ENCODE data around the gene MAPRE3.
A peak's percentile ranks its signal among the peaks of the same experiment; 100 is the strongest.
"Not testable (repeated sequence)": the region's sequence is repeated elsewhere in the genome, so short reads cannot be mapped to it uniquely, and the experiment has no call there.

The MAPRE3 gene
- 3.3 to 13.9 (median 6.8) reads per million in 17 experiments for total RNA-seq

- DNase-seq = peak; percentile 80 to 92 (median 88)
Measured at GRCh38 chr2:26970244-26970927, at the start of gene MAPRE3. Gene MAPRE3 (plus strand): TSS chr2:26970637. CDS start chr2:27022219, 51,582 bp downstream.

GRCh38 chr2:26921323-26921722 is 49.1 kb upstream of the MAPRE3 start:
- no peak for DNase-seq

- peak; percentile 36 to 66 (median 60) for DNase-seq
Measured at GRCh38 chr2:26922405-26923188, 47.8 kb upstream of the MAPRE3 start.

- DNase-seq = not testable (repeated sequence)
Measured at GRCh38 chr2:26923189-26923466, 47.3 kb upstream of the MAPRE3 start.

- DNase-seq = no peak
Measured at GRCh38 chr2:26924731-26925099, 45.7 kb upstream of the MAPRE3 start.

- DNase-seq = no peak
Measured at GRCh38 chr2:26925100-26925791, 45.2 kb upstream of the MAPRE3 start.

DNA sequence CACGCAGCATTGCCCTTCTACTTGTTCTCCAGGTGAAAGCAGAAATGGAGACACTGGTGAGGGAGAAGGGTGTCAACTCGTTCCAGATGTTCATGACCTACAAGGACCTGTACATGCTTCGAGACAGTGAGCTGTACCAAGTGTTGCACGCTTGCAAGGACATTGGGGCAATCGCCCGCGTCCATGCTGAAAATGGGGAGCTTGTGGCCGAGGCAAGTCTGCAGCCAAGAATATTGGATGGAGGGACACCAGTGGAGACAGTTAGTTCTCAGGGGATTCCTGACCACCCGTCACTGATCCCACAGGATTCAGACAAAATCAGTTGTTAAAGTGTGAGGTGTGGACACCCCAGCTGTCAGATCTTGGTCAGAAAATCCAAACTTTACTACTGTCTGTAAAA is 43.2 kb upstream of the MAPRE3 start:
- no peak for DNase-seq

GRCh38 chr2:26932974-26933373 is 37.5 kb upstream of the MAPRE3 start:
- DNase-seq = no peak

GRCh38 chr2:26933431-26934334 is 36.8 kb upstream of the MAPRE3 start:
- DNase-seq = no peak

- DNase-seq = no peak
Measured at GRCh38 chr2:26934335-26934724, 36.1 kb upstream of the MAPRE3 start.

- DNase-seq = no peak
Measured at GRCh38 chr2:26934985-26935384, 35.5 kb upstream of the MAPRE3 start.

DNA sequence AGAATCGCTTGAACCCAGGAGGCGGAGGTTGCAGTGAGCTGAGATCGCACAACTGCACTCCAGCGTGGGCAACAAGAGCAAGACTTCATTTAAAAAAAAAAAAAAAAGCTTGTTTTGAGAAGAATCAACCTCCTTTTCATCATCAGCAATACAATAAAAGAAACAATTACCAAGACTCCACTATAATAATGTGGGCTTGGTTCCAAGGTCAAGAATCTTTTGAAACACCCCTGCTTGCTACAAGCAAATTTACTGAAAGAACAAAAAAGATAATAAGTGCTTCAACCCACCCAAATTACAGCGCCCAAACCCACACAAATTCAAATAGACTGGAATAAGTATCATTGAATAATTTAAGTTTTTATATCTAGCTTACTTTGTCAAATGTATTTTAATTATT is 33.6 kb upstream of the MAPRE3 start:
- DNase-seq = no peak

DNA sequence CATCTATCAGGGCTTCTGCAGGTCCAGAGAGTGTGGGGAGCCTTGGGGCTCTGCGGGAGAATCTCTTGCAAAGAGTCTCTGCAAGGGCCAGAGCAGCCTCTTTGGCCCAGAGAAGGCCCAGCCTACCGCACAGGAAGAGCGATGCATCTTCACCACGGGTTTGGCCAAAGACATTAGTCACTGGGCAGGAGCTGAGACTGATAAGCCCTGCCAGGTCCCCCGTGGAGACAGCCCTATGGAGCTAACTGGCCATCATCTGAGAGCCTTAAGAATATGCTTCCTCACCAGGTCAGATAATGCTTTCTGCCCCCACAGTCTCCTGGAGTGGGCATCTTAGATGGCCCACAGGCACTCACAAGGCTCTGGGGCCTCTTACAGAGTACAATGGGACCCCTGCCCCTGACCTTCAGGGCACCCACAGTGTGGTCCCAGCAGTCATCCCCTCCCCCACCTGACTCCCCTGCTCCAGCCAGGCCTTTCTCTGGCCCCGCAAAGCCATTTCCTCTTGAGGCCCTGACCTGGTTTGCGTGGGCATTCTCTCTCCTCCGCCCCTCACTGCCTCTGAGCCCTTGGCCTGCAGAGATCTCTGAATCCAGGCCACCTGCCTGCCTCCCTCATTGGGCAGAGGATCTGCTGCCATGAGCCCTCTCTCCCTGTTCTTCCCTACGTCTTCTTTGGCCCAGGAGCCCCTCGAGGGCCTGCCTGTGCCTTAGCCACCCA is 31.9 kb upstream of the MAPRE3 start:
- no peak for DNase-seq

DNA sequence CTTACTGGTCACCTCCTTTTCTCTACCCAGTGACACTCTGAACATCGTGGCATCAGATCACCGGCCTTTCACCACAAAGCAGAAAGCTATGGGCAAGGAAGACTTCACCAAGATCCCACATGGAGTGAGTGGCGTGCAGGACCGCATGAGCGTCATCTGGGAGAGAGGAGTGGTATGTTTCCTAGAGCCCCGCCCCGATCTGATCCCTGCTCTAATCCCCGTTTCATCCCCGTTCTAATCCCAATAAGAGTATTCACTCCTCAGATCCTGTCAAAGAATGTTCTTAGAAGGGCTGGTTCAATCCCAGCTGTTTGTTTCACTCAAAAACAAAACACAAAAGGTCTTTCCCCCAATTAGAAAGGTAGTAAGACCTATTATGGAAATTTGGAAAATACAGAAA is 30.4 kb upstream of the MAPRE3 start:
- DNase-seq = no peak

GRCh38 chr2:26941486-26941885 is 29.0 kb upstream of the MAPRE3 start:
- DNase-seq = no peak

GRCh38 chr2:26942543-26943295 is 27.7 kb upstream of the MAPRE3 start:
- DNase-seq = peak; percentile 68 to 85 (median 74)

DNA sequence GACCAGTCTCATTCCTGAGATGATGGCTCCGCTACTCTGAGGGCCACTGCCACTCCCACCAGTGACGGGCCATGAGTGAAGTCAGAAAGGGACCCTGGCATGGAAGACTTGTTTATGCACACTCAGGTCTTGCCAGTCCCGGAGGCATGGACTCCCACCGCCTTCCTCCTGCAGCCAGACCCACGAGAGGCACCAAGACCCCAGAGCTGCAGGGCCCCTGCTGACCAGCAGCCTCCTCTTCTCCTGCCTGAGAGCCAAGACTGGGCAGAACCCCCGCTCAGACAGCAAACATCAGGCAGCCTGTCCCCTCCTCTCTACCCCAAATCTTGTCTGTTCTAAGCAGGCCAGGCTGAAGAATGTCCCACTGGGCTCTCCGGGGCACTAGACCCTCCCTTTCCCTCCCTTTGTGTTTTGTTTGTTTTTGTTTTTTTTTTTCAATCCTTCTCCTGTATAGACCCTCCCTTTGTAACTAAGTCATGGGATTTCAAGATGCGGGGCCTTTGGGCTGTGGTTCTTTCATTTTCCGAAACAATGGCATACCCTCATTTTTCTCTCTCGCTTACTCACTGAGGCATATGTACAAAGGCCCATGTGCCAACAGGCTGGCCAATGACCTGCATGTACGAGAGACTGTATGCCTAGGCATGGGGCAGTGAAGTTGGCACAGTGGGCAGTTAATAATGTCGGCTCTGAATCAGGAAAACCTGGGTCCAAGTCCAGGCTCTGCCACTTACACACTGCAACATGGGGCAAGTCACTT is 24.3 kb upstream of the MAPRE3 start:
- DNase-seq = no peak

DNA sequence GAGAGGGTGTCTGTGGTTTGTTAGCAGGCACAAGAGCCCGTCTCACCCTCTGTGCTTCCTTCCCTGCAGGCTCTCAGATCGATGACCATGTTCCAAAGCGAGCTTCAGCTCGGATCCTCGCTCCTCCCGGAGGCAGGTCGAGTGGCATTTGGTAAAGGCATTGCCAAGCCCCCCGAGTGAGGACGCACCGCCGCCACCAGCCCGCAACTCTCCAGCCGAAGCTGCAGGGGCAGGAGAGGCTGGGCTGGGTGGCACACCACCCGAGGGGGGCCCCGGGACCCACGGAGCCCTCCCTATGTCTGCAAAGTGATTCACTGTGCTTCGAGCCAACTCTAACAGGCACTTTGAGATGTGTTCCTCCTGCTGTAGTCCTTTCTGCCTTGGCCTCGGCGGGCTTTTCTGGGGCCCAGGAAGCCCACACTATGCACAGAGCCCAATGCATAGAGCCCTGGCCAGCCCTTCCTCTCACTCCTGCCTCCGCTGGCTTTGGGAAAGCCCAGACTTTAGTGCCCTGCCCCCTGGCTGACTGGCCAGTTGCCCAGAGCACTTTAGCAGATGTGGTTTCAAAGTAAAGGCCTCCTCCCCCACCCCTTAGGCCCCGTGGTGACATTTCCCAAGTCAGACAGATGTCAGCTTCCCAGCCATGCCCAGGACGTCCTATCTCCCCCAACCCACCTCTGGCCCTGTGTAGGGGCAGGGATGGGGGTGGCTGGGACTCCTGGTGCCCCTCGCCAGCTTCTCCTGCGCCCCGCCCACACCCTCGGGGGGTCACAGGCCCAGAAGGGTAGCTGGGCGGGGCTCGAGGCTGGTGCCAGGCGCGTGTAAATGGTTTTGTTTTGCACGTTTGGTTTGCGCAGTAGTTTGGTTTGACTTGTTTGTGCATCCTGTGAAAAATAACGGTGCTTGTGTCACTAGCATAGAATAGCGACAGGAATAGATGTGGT is 23.3 kb upstream of the MAPRE3 start:
- DNase-seq = peak; percentile 55 to 76 (median 58)

DNA sequence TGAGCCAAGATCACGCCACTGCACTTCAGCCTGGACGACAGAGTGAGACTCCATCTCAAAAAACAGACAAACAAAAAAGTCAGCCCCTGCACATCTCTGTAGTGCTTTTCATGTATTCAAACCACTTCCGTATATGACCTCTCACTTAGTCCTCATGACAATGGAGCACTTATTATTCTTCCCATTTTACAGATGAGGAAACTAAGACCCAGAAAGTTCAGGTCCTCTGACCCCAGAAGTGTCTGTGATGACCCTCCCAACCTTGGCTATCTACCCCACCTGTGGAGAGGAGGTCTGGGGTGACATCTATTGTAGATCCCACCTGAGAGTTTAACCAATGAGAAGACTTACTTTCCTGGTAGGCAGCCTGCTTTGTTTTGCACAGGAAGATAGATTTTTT is 21.6 kb upstream of the MAPRE3 start:
- DNase-seq = no peak
